HG03469 (cell line): ENCODE data around the gene MTG2.

Experiments used
- ATAC-seq: cut with Tn5 transposase; IDR thresholded peaks from one replicate; pipeline ENCODE4 v1.9.1; 2021; ENCODE audit warnings: mild to moderate bottlenecking, moderate library complexity, moderate number of reproducible peaks; ENCODE audit not compliant: unreplicated experiment

MTG2 gene

DNA sequence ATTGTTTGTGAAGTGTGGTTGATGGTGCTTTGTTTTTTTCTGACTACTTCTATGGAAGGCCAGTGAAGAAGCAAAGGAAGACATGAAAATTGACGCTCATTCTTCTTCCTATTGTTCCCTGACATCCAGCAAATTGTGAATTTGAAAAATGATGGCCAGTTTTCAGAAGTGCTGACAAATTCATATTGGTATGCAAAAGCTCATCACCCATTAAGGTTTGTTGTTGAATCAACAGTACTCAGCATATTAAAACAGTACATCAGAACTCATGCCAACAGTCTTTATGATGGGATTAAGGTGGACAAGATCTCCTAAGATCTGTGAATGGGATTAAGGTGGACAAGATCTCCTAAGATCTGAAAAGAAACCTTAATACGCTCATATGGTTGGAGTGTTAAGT lies 1.0 kb upstream of the MTG2 start:
- no peak for ATAC-seq

DNA sequence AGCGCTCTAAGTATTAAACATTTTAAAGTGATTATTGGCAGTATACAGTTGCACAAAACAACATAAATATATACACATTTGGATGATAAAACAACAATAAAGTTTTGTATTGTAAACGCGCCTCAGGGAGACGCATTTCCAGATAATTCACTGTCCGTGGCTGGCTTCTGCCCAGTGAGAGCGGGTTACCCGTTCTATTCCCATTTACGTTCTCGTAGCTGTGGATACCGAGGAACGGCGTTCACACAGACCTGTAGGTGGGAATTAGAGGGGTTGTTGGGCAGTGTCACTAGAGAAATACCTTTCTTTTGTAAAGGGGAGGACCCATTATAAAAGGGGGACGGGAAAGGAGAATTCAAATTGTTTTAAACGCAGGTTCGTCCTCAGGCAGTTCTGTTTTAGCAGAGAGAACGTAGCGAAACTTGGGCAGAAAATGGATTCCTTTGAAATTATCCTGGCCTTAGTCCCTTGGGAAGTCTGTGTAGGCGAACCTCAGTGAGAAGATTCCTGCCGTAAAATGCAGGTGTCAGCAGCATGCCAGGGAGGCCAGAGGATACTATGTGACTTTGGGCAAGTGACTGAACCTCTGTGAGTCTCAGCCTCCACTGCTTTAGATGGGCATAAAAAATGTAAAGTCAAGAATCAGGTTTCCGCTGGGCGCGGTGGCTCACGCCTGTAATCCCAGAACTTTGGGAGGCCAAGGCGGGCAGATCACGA lies 756 bp downstream of the MTG2 start:
- no peak for ATAC-seq

DNA sequence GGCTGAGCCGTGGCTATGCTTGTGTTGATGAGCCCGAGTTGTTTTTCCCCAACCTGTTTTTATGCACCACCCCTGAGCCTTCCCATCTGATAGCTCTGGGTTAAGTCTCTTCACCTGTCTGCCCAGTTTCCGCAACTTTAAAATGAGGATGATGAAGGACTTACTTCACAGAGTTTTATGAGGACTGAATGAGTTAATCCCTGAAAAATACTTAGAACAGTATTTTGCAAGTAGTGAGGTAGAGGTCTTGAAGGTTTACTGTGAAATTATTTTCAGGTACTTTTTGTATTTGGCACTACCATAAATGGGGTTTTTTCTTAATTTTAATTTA lies 3.2 kb downstream of the MTG2 start:
- no peak for ATAC-seq

DNA sequence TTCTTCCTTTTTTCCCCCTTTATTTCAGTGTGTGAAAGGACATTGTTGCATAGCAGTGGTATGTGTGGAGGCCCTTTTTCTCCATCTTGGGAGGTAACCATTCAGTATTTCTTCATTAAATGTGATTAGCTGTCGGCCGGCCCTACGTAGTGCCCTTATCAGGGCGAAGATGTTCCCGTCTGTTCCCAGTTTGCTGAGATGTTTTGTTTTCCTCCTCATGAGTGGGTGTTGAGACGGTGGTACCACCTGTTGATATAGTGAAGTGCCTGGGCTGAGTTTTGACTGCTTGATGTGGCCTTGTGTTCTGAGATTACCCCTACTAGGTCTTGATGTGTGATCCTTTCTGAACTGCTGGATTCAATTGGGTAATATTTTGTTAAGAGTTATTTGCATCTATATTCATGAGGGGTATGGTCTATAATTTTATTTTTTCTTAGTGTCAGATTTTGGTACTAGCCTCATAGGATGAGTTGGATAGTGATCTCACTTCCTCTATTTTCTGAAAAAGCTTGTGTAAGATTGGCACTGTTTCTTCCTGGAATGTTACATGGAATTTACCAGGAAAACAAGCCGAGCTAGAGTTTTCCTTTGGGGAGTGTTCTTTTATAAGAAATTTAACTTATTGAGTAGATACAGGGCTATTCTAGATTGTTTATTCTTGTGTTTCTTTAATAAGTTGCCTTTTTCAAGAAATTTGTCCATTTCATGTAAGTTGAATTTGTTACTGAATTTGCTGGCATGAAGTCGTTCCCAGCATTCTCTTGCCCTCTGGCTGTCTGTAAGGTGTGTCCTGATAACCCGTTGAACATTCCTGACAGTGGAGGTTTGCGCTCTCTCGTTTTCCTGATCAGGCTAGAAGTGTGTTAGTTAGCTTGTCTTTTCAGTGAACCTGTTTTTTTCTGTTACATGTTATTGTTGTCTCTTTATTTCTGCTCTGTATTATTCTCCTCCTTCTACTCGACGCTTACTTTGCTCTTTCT lies 4.3 kb downstream of the MTG2 start:
- ATAC-seq: no peak

DNA sequence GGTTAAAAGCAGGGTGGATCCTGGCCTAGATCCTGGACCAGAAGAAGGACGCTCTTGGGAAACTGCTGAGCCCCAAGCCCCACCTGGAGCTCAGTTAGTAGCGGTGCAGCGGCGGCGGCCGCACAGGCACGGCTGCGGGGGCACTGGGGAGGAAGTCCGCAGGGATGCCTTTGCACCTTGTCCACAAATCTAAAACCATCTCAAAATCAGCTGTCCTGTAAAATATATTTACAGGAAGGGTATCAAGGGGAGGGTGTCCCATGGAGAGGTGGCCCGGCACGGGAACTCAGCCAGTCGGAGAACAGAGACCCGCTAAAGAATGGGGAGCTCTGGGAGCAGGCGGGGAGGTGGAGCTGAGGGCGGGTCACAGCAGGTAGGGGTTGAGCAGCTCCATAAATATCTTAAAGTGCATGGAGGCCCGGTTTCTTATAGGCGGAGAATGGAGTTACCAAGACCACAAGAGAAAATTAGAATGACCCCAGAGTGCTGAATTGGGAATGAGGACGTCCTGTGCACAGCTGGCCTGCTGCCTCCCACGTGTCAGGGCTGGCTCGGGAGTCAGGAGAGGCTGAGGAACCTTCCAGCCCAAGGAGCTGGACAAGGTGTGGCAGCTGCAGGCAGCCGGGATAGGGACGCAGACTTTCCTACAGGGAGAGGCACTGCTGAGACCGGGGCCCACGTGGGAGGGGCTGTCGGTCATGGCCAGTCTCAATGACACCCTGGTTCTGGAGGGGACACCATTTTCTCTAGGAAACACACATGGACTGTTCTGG lies 8.0 kb downstream of the MTG2 start:
- no peak for ATAC-seq

DNA sequence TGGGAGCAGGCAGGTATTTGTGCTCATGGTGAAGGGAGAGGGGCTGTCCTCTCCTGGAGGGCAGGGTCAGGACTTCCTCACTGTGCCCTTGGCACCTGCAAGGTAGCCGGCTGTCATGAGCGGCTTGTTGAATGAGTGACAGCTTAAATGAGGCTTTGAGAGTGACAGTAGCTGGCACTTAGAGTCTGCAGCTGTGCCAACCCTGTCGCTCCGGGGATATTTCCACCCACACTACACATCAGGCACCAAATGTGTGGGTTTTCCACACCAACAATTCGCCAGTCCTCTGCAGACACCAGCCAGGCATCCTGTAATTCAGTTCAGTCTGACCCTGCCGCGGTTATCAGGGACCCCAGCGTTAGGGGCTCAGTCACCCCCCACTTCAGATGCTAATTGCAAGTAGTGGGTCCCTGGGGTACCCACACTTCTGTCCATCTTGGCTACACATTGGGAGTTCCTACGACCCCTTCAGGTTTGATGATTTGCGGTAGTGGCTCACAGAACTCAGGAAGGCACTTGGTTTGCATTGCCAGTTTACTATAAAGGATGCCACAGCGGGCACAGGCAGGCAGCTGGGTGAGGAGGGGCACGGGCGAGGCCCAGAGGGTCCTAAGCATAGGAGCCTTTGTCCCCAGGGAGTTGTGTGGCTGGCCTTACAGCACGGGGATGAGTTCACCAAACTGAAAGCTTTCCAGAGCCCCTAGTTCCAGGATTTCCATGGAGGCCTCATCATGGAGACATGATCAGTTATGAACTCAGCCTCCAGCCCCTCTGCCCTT lies 9.1 kb downstream of the MTG2 start:
- no peak for ATAC-seq

DNA sequence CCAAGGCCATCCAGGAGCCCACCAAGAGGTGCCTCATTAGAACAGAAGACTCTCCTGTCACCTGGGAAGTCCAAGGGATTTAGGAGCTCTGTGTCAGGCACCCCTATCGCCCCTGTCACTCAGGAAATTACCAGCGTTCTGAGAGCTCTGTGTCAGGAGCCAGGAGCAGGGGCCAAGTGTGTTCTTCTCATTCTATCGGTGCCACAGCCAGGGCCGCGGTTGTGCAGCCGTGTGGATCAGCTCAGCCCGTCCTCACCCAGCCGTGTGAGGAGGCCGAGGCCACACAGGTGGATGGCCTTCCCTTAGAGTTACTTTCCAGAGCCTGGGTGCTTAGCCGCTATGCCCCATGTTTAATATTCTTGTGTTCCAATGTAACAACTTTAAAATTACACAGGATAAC lies 9.8 kb downstream of the MTG2 start:
- no peak for ATAC-seq

DNA sequence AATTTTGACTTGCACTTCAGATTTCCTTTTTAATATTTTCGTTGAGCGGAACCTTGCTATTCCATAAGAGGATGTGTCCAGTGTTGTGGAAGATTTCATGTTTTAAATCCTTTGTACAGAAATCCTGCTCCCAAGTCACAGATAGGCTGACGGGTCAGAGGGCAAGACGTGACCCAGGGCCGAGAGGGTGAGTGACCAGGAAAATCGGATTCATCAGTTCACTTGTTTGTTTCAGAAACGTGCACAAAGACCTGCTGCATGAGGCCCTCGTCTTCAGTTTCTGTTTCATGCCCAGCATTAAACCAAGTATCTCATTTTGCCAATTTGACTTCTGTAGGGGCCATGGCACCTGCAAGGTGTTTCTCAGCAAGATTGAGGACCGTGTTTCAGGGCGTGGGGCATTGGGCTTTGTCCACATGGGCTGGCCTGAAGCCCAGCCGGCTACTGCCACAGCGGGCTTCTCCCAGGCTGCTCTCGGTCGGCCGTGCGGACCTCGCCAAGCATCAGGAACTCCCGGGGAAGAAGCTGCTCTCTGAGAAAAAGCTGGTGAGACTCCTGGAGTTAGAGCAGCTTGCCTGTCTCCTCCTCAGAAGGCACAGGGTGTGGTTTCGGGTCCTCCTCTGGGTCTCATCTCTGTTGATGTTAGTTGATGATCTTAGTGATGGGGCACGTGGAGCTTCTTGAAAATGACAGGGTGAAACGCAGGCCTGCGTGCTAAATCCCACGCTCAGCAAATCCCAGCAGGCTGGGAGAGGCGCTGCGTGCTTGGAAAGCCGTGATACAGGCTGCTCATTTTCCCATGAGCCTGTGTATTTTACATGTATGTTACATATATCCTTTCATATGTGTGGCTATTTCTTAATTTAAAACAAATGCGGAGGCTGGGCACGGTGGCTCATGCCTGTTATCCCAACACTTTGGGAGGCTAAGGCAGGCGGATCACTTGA lies 10.5 kb downstream of the MTG2 start:
- no peak for ATAC-seq

DNA sequence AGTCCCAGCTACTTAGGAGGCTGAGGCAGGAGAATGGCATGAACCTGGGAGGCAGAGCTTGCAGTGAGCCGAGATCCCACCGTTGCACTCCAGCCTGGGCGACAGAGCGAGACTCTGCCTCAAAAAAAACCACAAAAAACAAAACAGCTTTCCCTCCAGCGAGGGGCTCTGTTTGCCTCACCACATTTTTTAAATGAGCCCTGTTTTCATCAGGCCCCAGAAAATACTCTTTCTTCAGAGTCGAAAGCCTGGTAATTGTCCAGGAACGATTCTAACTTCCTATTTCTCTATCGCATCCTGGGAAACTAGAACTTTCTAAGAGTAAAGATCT lies 12.2 kb downstream of the MTG2 start:
- ATAC-seq: no peak

DNA sequence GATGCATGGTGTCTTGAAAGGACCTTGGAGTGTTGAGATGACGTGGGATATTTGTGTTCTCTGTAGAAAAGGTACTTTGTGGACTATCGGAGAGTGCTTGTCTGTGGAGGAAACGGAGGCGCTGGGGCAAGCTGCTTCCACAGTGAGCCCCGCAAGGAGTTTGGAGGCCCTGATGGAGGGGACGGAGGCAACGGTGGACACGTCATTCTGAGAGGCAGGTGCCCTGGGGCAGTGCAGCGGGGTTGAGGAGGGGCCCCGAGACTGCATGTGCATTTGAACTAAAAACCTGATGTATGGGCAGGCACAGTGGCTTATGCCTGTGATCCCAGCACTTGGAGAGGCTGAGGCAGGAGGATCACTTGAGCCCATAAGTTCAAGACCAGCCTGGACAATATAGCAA lies 12.9 kb downstream of the MTG2 start:
- no peak for ATAC-seq

DNA sequence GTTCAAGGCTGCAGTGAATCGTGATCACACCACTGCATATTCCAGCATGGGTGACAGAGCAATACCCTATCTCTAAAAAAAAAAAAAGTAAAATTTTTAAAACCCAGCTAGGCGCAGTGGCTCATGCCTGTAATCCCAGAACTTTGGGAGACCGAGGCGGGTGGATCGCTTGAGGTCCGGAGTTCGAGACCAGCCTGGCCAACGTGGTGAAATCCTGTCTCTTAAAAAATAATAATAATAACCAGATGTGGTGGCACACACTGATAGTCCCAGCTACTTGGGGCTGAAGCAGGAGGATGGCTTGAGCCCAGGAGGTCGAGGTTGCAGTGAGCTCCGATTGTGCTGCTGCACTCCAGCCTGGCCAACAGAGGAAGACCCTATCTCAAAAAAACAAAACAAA lies 13.5 kb downstream of the MTG2 start:
- ATAC-seq: no peak

DNA sequence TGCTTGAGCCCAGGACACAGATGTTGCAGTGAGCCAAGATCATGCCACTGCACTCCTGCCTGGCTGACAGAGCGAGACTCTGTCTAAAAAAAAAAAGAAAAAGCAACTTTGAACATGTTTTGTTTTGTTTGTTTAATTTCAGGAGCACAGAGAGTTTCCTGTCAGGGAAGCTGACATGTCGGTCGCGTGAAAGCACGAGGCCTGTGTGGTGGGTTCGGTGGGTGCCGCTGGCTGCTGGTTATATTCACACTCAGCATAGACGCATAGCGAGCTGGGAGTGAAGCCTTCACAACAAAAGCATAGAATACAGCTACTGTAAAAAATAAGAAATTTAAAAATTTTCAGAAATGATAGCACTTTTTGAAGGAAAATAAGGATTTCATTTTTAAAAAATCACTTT lies 14.5 kb downstream of the MTG2 start:
- no peak for ATAC-seq

DNA sequence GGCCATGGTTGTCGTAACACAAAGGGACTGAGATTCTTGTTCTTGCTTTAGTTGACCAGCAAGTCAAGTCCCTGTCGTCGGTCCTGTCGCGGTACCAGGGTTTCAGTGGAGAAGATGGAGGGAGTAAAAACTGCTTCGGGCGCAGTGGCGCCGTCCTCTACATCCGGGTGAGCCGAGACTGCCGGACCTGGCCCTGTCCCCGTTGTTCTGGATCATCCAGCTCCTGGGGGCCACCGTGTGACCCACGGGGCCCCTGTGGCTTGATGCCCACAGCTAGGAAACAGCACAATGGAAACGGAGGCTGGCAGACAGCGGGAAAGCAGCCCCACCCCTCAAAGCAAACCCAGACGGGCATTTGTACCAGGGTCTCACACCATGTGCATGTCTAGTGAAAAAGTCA lies 15.0 kb downstream of the MTG2 start:
- ATAC-seq: no peak

DNA sequence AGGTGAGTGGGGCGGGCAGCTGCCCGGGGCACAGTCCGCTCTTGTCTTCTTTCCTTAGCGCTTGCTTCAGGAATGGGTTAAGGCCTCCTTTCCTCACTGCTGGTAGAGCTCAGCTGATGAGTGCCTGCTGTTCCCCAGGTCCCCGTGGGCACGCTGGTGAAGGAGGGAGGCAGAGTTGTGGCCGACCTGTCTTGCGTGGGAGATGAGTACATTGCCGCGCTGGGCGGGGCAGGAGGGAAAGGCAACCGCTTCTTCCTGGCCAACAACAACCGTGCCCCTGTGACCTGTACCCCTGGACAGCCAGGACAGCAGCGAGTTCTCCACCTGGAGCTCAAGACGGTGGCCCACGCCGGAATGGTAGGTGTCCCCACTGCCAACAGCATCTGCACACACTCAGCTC lies 15.7 kb downstream of the MTG2 start:
- no peak for ATAC-seq

DNA sequence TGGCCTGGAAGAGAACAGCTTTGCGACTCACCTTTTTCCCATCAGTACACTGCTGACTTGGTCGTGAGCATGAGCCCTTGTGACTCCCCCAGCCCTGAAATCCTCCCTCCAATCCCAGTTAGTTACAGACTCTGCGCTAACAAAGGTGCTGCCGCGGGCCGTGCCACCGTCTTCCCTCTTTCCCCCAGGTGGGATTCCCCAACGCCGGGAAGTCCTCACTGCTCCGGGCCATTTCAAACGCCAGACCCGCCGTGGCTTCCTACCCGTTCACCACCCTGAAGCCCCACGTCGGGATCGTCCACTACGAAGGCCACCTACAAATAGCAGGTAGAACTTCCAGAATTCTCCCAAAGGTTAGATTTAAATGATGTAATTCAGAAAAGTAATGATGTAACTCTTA lies 16.1 kb downstream of the MTG2 start:
- ATAC-seq: no peak

DNA sequence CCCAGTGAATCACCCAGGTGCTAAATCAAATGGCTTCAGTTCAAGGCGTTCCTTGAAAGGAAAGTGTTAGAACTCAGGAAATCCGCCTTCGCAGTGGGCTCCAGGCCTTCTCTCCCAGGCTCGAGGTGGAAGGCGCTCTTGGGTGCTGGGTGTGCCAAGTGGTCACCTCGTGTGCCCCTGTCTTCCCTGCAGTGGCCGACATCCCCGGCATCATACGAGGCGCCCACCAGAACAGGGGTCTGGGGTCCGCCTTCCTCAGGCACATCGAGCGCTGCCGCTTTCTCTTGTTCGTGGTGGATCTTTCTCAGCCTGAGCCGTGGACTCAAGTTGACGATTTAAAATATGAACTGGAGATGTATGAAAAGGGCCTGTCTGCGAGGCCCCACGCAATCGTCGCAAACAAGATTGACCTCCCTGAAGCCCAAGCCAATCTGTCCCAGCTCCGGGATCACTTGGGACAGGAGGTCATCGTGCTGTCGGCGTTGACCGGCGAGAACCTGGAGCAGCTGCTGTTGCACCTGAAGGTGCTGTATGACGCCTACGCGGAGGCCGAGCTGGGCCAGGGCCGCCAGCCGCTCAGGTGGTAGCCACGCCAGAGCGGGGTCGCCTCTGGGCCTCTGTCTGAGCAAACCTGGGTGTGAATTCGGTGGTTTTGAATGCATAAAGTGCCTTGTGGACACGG lies 17.8 kb downstream of the MTG2 start:
- ATAC-seq: no peak

DNA sequence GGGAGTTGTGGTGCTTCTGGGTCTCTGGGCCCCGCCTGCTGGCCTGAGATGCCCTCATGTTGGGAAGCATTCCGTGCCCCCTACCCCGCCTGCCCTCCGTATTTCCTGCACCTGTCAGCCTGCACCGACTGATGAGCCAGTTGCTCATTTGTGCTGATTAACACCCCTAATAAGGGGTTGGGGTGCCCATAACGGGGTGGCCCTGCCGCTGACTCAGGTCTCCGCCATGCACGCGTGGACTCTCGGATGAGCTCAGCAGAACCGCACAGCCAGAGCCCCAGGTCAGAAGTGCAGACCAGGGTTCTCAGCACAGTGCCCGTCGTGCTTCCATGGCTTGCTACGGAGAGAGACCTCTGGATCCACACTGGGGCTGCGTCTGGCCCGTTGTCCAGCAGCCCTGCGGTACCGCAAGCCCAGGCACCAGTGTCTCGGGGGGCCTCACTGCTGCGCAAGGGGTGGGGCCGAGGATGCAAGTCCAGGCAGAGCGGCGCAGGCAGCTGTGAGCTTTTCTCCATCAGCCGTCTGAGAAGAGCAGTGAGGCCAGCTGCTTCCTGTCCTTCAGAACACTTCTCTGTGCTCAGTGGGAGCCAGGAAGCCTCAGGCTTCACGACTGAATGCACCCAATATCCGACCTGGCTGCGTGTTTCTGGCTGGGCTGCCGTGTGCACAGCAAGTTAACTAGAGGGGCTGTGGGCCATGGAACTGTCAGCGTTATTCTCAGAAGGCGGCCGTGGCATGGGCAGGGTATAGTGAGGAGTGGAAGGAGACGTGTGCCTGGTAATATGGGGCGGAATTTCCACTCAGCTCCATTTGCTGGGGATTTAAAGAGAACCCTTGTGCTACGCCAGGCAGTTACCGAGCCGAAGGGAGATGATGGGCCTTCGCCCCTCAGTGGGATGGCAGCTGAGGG lies 18.6 kb downstream of the MTG2 start:
- no peak for ATAC-seq

DNA sequence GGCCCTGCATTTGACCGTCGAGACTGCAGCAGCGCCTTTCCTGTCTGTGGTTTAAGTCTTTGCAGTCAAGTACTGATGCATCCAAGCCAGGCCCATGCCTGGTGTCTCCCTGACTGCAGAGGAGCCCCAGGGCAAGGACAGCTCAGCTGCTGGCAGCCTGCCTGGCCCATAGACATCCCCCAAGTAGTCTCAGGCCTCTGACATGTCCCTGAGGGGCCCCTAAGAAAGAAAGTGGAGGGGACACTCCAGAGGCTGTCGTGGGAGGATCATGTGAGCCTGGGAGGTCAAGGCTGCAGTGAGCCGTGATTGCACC lies 19.2 kb downstream of the MTG2 start:
- no peak for ATAC-seq
